ENCODE results near the gene DOCK9.

GRCh38 chr13:98755116-98755515 is 222.7 kb downstream of the DOCK9 start:
- TF ChIP-seq POLR2AphosphoS5 (IDR thresholded peaks at IDR 0.05; ENCODE audit: low read depth, low read length), result no peak
- no peak for TF ChIP-seq POLR2A (IDR thresholded peaks at IDR 0.05; ENCODE audit: low read depth, low read length)
- no peak for TF ChIP-seq PAX5 (IDR thresholded peaks at IDR 0.05; ENCODE audit: insufficient read depth, low read length, severe bottlenecking)
- no peak for TF ChIP-seq TAF1 (IDR thresholded peaks at IDR 0.05; ENCODE audit: low read depth, low read length)
